Endothelial cell of umbilical vein (primary cell): ENCODE measurements around the gene HNRNPLL. TPM values are rescaled to one million over a fixed set of nuclear protein-coding genes. Genes with fewer than 3 reads are reported as not detected.

Experiments used
- BruUV-seq: library from RNA; stranded (reverse); fragments of 400-500 nt; replicated peaks from 2 replicates; lab custom pipeline; 2021; lab: Mats Ljungman, UMichigan
- CTCF ChIA-PET: fragments of 300-600, 350-600 bp; sonication (Branson Sonifier 250); formaldehyde crosslinking; loops from one replicate; lab custom pipeline; 2021; ENCODE audit warnings: antibody characterized with exemption, inconsistent platforms; lab: Charles Lee
- POLR2A ChIA-PET: fragments of 300-600, 350-600 bp; sonication (Branson Sonifier 250); formaldehyde crosslinking; loops from one replicate; lab custom pipeline; 2021; ENCODE audit warnings: antibody characterized with exemption, inconsistent platforms; lab: Charles Lee
- DNase-seq: peaks from one replicate; pipeline ENCODE4 v3.0.0-alpha.2; 2011; ENCODE audit warnings: low read depth, low spot score
- FAIRE-seq: peaks from 2 replicates; lab custom pipeline; 2011; peaks lifted over from hg19 to GRCh38; lab: Jason Lieb, UNC
- H2AFZ ChIP-seq: 2 replicates; pipeline ENCODE4 v1.6.0; 2012; ENCODE audit warnings: low read depth, low read length, control low read depth, inconsistent platforms
- H3K27ac ChIP-seq: 2 replicates; pipeline ENCODE4 v1.5.1; 2011; ENCODE audit warnings: low read depth, mild to moderate bottlenecking, control low read depth, low read length, moderate library complexity; ENCODE audit not compliant: insufficient read depth
- H3K27me3 ChIP-seq, 2 experiments: 2 replicates each; pipeline versions ENCODE4 v1.6.0 to v1.6.1; 2011; ENCODE audit warnings: low read length in 2 of 2, mixed read lengths in 1 of 2; ENCODE audit not compliant: control insufficient read depth in 2 of 2, insufficient read depth in 2 of 2
- H3K36me3 ChIP-seq, 2 experiments: 2 replicates in 1 of 2; 3 replicates in 1 of 2; pipeline ENCODE4 v1.5.1; 2011; ENCODE audit warnings: low read length in 2 of 2, mild to moderate bottlenecking in 1 of 2, moderate library complexity in 1 of 2; ENCODE audit not compliant: control insufficient read depth in 2 of 2, insufficient read depth in 2 of 2; ENCODE audit errors: extremely low read depth in 1 of 2
- H3K4me1 ChIP-seq: 3 replicates; pipeline ENCODE4 v1.5.1; 2011; ENCODE audit warnings: mild to moderate bottlenecking, low read length; ENCODE audit not compliant: control insufficient read depth, insufficient read depth; ENCODE audit errors: extremely low read depth
- H3K4me2 ChIP-seq: 2 replicates; pipeline ENCODE4 v1.6.1; 2011; ENCODE audit warnings: low read length, control low read depth, mixed read lengths; ENCODE audit not compliant: insufficient read depth
- H3K4me3 ChIP-seq, 3 experiments: fragments of 200-600 bp in 1 of 3; sonication (generic), shearing (Covaris generic) in 1 of 3; replicated peaks in 1 of 3; 2 replicates each; pipeline ENCODE4 v1.5.1; 2011 to 2016; ENCODE audit warnings: control low read depth in 3 of 3, low read length in 3 of 3, mild to moderate bottlenecking in 2 of 3, inconsistent platforms in 1 of 3, low read depth in 1 of 3, moderate library complexity in 1 of 3; ENCODE audit not compliant: insufficient read depth in 1 of 3
- H3K79me2 ChIP-seq: 2 replicates; pipeline ENCODE4 v1.6.0; 2012; ENCODE audit warnings: low read length, inconsistent platforms; ENCODE audit not compliant: control insufficient read depth, insufficient read depth
- H3K9ac ChIP-seq: replicated peaks from 2 replicates; pipeline ENCODE3; 2011; ENCODE audit warnings: low read length, control low read depth; ENCODE audit not compliant: insufficient read depth; ENCODE audit errors: extremely low read depth
- H3K9me1 ChIP-seq: replicated peaks from 3 replicates; pipeline ENCODE4 v1.6.0; 2011; ENCODE audit warnings: mild to moderate bottlenecking, low read length; ENCODE audit not compliant: control insufficient read depth, insufficient read depth; ENCODE audit errors: extremely low read depth
- H3K9me3 ChIP-seq: replicated peaks from 2 replicates; pipeline ENCODE4 v1.5.1; 2012; ENCODE audit warnings: low read length, inconsistent platforms; ENCODE audit not compliant: control insufficient read depth, insufficient read depth
- H4K20me1 ChIP-seq: replicated peaks from 2 replicates; pipeline ENCODE3; 2011; ENCODE audit warnings: mild to moderate bottlenecking, low read length; ENCODE audit not compliant: control insufficient read depth, insufficient read depth; ENCODE audit errors: extremely low read depth
- CTCF ChIP-seq, 2 donors: IDR thresholded peaks; 1 replicate in 1 of 2; 2 replicates in 1 of 2; pipeline ENCODE4 v1.5.1; 2011; ENCODE audit warnings: low read length in 2 of 2, mild to moderate bottlenecking in 2 of 2, moderate library complexity in 2 of 2, control low read depth in 1 of 2, inconsistent platforms in 1 of 2, low read depth in 1 of 2; ENCODE audit not compliant: insufficient read depth in 1 of 2; ENCODE audit errors: extremely low read depth in 1 of 2
- EZH2 ChIP-seq: IDR thresholded peaks from 2 replicates; pipeline ENCODE4 v1.6.1; 2012; ENCODE audit warnings: borderline replicate concordance, low read depth, mild to moderate bottlenecking, moderate library complexity, low read length, inconsistent platforms; ENCODE audit not compliant: severe bottlenecking
- FOS ChIP-seq: IDR thresholded peaks from 2 replicates; pipeline ENCODE4 v1.6.1; 2011; ENCODE audit warnings: mild to moderate bottlenecking, low read length, moderate library complexity, borderline replicate concordance; ENCODE audit not compliant: insufficient read depth
- GATA2 ChIP-seq: IDR thresholded peaks from 2 replicates; pipeline ENCODE4 v1.7.0; 2011; ENCODE audit warnings: low read depth, mild to moderate bottlenecking, moderate library complexity, mixed read lengths, low read length; ENCODE audit not compliant: insufficient read length, insufficient read depth
- JUN ChIP-seq: IDR thresholded peaks from 2 replicates; pipeline ENCODE4 v1.6.1; 2011; ENCODE audit warnings: borderline replicate concordance, low read depth; ENCODE audit not compliant: insufficient read length, insufficient read depth
- MAX ChIP-seq: IDR thresholded peaks from 2 replicates; pipeline ENCODE4 v1.6.1; 2011; ENCODE audit not compliant: insufficient read depth, insufficient read length
- MYC ChIP-seq: IDR thresholded peaks from one replicate; pipeline ENCODE4 v1.6.1; 2011; ENCODE audit warnings: mild to moderate bottlenecking, low read depth, low read length
- POLR2A ChIP-seq: IDR thresholded peaks from 2 replicates; pipeline ENCODE4 v1.6.1; 2012; ENCODE audit warnings: low read depth, mild to moderate bottlenecking, control low read depth, low read length
- POLR2AphosphoS5 ChIP-seq: IDR thresholded peaks from 2 replicates; pipeline ENCODE4 v1.6.1; 2012; ENCODE audit warnings: low read depth, mild to moderate bottlenecking, control low read depth, low read length, moderate library complexity; ENCODE audit not compliant: insufficient read depth
- dilution Hi-C: fragments of 300-500 bp; cut with MboI; formaldehyde crosslinking; loops from one replicate; pipeline ENCODE4 v1.15.0; 2019; ENCODE audit warnings: low sequenced_read_pairs; ENCODE audit not compliant: extremely low pct_ligation_motif_present
- intact Hi-C: fragments of 100-400 bp; cut with micrococcal nuclease; formaldehyde crosslinking; loops from one replicate; pipeline ENCODE4 v1.10.0; 2022
- polyA plus RNA-seq, 4 experiments: library from polyadenylated mRNA; depleted of rRNA in 3 of 4; stranded (reverse) in 3 of 4; unstranded in 1 of 4; fragments of >200 nt; gene quantifications; 2 replicates each; pipeline versions ENCODE4 v1.2.1 to v1.2.3, GENCODE V29; 2011 to 2012; ENCODE audit warnings: missing spikeins in 1 of 4
- total RNA-seq: library from RNA; stranded (reverse); gene quantifications from 2 replicates; pipeline ENCODE4 v1.2.3, GENCODE V29; 2021

The HNRNPLL gene
- total and polyA plus RNA-seq, 2 donors (not counting 3 experiments of a cell fraction or from before 2014, with no cell fraction given) = 19.8 to 56.2 TPM

- Histone ChIP-seq H3K36me3 (peaks cover 0 to 8% of the 10 kb centered on the region in 2 experiments), H2AFZ (no peak overlapping the region), H4K20me1 (peaks cover 10% of the 10 kb centered on the region), H3K9me1 (no peaks in the 10 kb centered on the region), H3K4me2 (no peak overlapping the region), H3K27me3 (no peaks in the 10 kb centered on the region), H3K9ac (no peak overlapping the region), H3K9me3 (no peaks in the 10 kb centered on the region), H3K27ac (no peak overlapping the region), H3K79me2 (peaks cover 93% of the 10 kb centered on the region), H3K4me3 (no peak overlapping the region), H3K4me1 (peaks cover 5% of the 10 kb centered on the region)
- intact Hi-C loops (no loop called here), dilution Hi-C loops (no loop called here)
- CTCF ChIA-PET = interaction anchor here (1.1 to 2.0 kb wide), 2 partner anchors 9 to 150 kb away, joined by 3 to 14 read pairs; no protein-coding TSS in a partner anchor
- BruUV-seq = no TSS peak
- TF ChIP-seq EZH2 (no peak), GATA2 (no peak), POLR2AphosphoS5 (no peak), MAX (no peak), JUN (no peak), FOS (no peak), POLR2A (no peak), MYC (no peak), CTCF (IDR thresholded peaks at IDR 0.05; ENCODE audit: extremely low read depth in 1 of 2, insufficient read depth in 1 of 2, low read depth in 1 of 2, low read length in 2 of 2) (no peak)
- FAIRE-seq (no peak), DNase-seq (no peak)
- POLR2A ChIA-PET = no interaction called here
These were observed 11.6 kb downstream of the HNRNPLL start for GRCh38 chr2:38591152-38591551.
